OCI-LY3 (cell line): ENCODE measurements around the gene PEAK1.

Experiments used
- H2AFZ ChIP-seq: fragments of 200-600, 300-600 bp; shearing (Covaris generic); 2 replicates; pipeline ENCODE4 v1.6.0; 2014; ENCODE audit warnings: antibody characterized with exemption, low read depth, low read length
- H3K27ac ChIP-seq: fragments of 200-600, 300-600 bp; sonication (generic); 2 replicates; pipeline ENCODE4 v1.5.1; 2014; ENCODE audit warnings: mild to moderate bottlenecking, low read length, moderate library complexity, mixed read lengths
- H3K27me3 ChIP-seq: fragments of 200-600, 300-600 bp; sonication (generic); 2 replicates; pipeline ENCODE4 v1.6.1; 2014; ENCODE audit warnings: low read depth, low read length, mixed read lengths
- H3K36me3 ChIP-seq: fragments of 200-600, 300-600 bp; sonication (generic); replicated peaks from 2 replicates; pipeline ENCODE3; 2014; ENCODE audit warnings: low read depth, low read length, mixed read lengths
- H3K4me1 ChIP-seq: fragments of 300-600, 200-600 bp; sonication (generic); 2 replicates; pipeline ENCODE4 v1.6.1; 2014; ENCODE audit warnings: low read length, mixed read lengths
- H3K4me2 ChIP-seq: fragments of 200-600, 300-600 bp; sonication (generic); 2 replicates; pipeline ENCODE4 v1.6.1; 2014; ENCODE audit warnings: low read length, mixed read lengths
- H3K4me3 ChIP-seq: fragments of 300-600, 200-600 bp; sonication (generic); 2 replicates; pipeline ENCODE4 v1.5.1; 2014; ENCODE audit warnings: antibody characterized with exemption, mild to moderate bottlenecking, low read length, moderate library complexity
- H3K79me2 ChIP-seq: fragments of 300-600, 200-600 bp; shearing (Covaris generic); 2 replicates; pipeline ENCODE4 v1.6.1; 2014; ENCODE audit warnings: mild to moderate bottlenecking, low read length, mixed read lengths
- H3K9ac ChIP-seq: fragments of 300-600, 200-600 bp; shearing (Covaris generic); 2 replicates; pipeline ENCODE4 v1.6.0; 2014; ENCODE audit warnings: mild to moderate bottlenecking, low read length, moderate library complexity
- H3K9me3 ChIP-seq: fragments of 200-600, 300-600 bp; shearing (Covaris generic); 2 replicates; pipeline ENCODE4 v1.6.1; 2014; ENCODE audit warnings: low read length, mixed read lengths; ENCODE audit not compliant: insufficient read depth
- H4K20me1 ChIP-seq: fragments of 200-600, 300-600 bp; sonication (generic); 2 replicates; pipeline ENCODE4 v1.6.1; 2016; ENCODE audit warnings: low read length, mixed read lengths; ENCODE audit not compliant: insufficient read depth
- CTCF ChIP-seq: fragments of 200-600, 300-600 bp; sonication (generic); IDR thresholded peaks from 2 replicates; pipeline ENCODE4 v1.5.1; 2014; ENCODE audit warnings: antibody characterized with exemption, low read length, low read depth
- EZH2phosphoT487 ChIP-seq: fragments of 200-600 bp; shearing (Covaris generic); IDR thresholded peaks from 2 replicates; pipeline ENCODE4 v1.6.1; 2018; ENCODE audit warnings: antibody characterized with exemption, mixed run types, low read depth

Gene PEAK1

DNA sequence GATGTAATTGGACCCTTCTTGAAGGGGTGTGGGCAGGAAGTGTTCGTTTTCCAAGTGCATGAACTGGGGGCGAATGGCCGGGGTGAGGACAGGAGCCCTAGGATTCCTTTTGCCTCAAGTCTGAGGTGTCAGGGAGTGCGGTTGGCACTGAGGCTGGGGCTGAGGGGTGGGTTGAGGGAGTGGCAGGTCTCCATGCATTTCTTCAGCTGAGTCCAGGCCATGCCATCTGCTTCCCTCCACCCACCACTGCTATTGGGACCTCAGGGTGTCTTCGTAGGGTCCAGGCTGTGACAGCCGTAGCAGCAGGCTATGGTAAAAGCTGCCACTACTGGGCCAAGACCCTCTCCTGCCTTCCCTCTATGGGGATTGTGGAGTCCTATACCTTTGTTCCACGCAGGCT is 323.4 kb downstream of the PEAK1 start:
- H3K4me2 ChIP-seq = no peak overlapping the region
- H2AFZ ChIP-seq = no peak overlapping the region
- H4K20me1 ChIP-seq = no peaks in the 10 kb centered on the region
- H3K79me2 ChIP-seq = no peaks in the 10 kb centered on the region
- no peak overlapping the region for H3K4me3 ChIP-seq
- H3K27ac ChIP-seq = no peak overlapping the region
- peaks cover 21% of the 10 kb centered on the region for H3K4me1 ChIP-seq
- no peaks in the 10 kb centered on the region for H3K9me3 ChIP-seq
- H3K9ac ChIP-seq = no peak overlapping the region
- no peaks in the 10 kb centered on the region for H3K27me3 ChIP-seq
- H3K36me3 ChIP-seq = no peaks in the 10 kb centered on the region
- TF ChIP-seq CTCF = no peak
- TF ChIP-seq EZH2phosphoT487 = no peak

GRCh38 chr15:77096138-77096537 is 323.8 kb downstream of the PEAK1 start:
- Histone ChIP-seq H3K4me2 (no peak overlapping the region), H4K20me1 (no peaks in the 10 kb centered on the region), H3K9ac (no peak overlapping the region), H3K9me3 (no peaks in the 10 kb centered on the region), H3K27me3 (0 out of 2 replicates have a peak, but pooled peaks cover under 1% of the 10 kb centered on the region), H2AFZ (no peak overlapping the region), H3K4me1 (peaks cover 17% of the 10 kb centered on the region), H3K4me3 (no peak overlapping the region), H3K79me2 (no peaks in the 10 kb centered on the region), H3K27ac (no peak overlapping the region), H3K36me3 (no peaks in the 10 kb centered on the region)
- TF ChIP-seq EZH2phosphoT487 = no peak
- TF ChIP-seq CTCF = no peak

DNA sequence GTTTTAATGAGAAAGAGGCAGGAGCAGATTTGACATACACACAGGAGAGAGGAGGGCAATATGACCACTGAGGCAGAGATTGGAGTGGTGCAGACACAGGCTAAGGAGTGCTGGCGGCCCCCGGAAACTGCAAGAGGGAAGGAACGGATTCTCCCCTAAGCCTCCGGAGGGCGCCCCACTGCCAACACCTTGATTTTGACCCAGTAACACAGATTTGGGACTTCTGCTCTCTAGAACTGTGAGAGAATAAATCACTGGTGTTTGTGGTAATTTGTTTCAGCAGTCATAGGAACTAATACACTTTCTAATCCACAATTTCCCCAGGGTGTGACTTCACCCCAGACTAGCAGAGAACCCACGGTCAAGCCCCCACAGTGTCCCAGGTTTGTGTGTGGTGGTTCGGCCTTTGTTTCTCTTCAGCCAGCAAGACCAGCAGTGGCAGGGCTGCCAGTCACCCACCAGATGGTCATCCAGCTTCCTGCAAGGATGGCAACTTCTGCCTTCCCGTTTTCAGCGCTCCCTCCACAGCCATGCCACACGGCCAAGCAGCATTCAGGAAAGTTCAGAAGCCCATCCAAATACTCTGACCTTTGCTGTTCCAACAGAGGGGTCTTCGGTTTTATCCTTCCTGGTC is 325.4 kb downstream of the PEAK1 start:
- Histone ChIP-seq H2AFZ (no peak overlapping the region), H3K4me1 (peaks cover under 1% of the 10 kb centered on the region; the same call in 1 of the 2 replicates), H3K4me2 (no peak overlapping the region), H3K4me3 (no peak overlapping the region), H3K9ac (no peak overlapping the region), H3K27ac (no peak overlapping the region), H3K27me3 (0 out of 2 replicates have a peak, but pooled peaks cover 5% of the 10 kb centered on the region), H4K20me1 (no peaks in the 10 kb centered on the region), H3K36me3 (no peaks in the 10 kb centered on the region), H3K79me2 (no peaks in the 10 kb centered on the region), H3K9me3 (no peaks in the 10 kb centered on the region)
- TF ChIP-seq EZH2phosphoT487 (no peak), CTCF (peak; percentile 51)

- Histone ChIP-seq H3K9me3 (no peaks in the 10 kb centered on the region), H3K4me3 (no peak overlapping the region), H4K20me1 (no peaks in the 10 kb centered on the region), H3K27me3 (0 out of 2 replicates have a peak, but pooled peaks cover 5% of the 10 kb centered on the region), H3K4me1 (no peaks in the 10 kb centered on the region), H2AFZ (no peak overlapping the region), H3K9ac (no peak overlapping the region), H3K36me3 (no peaks in the 10 kb centered on the region), H3K79me2 (no peaks in the 10 kb centered on the region), H3K27ac (no peak overlapping the region), H3K4me2 (no peak overlapping the region)
- no peak for TF ChIP-seq EZH2phosphoT487
- TF ChIP-seq CTCF = no peak
Measured at GRCh38 chr15:77093436-77093835, 326.5 kb downstream of the PEAK1 start.
